ENCODE results near the gene C11orf16. TPM values are rescaled to one million over a fixed set of nuclear protein-coding genes. Genes with fewer than 3 reads are reported as not detected.
A peak's percentile ranks its signal among the peaks of the same experiment; 100 is the strongest.
"Not testable (repeated sequence)": the region's sequence is repeated elsewhere in the genome, so short reads cannot be mapped to it uniquely, and the experiment has no call there.

The C11orf16 gene
- total RNA-seq: not detected

GRCh38 chr11:8932564-8933180 is at the start of gene C11orf16:
Gene C11orf16 (minus strand): TSS chr11:8932947. CDS start chr11:8932308, 639 bp downstream.
- no peaks in the 10 kb centered on the region for H3K36me3 Mint-ChIP-seq
- H3K27me3 Mint-ChIP-seq: no peaks in the 10 kb centered on the region
- no peak for DNase-seq
- no peak within 1 kb of the TSS for H3K27ac Mint-ChIP-seq
- peaks cover 3% of the 10 kb centered on the region for H3K4me1 Mint-ChIP-seq
- no peak within 1 kb of the TSS for H3K4me3 Mint-ChIP-seq
- H3K9me3 Mint-ChIP-seq: no peaks in the 10 kb centered on the region

DNA sequence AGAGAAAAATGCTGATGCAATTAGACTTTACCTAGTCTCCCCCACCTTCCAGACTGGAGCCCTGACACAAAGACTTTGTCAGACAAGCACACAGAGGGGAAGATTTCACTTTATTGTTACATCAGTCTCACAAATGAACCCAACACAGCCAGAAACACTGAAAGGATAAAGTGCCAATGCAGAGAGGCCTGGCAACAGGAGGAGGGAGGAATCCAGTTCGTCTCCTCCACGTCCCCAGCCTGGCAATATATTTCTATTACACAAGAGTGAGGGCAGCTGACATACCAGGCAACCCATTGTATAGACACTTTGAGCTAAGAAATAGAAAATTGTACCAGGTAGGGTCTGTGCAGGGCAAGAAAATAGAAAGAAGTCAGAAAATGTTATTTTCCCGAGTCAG is 47.7 kb upstream of the C11orf16 start:
- Mint-ChIP-seq H3K27me3 (no peaks in the 10 kb centered on the region), H3K9me3 (no peaks in the 10 kb centered on the region), H3K4me1 (no peaks in the 10 kb centered on the region), H3K27ac (no peak overlapping the region), H3K4me3 (no peak overlapping the region), H3K36me3 (no peaks in the 10 kb centered on the region)
- DNase-seq: no peak

DNA sequence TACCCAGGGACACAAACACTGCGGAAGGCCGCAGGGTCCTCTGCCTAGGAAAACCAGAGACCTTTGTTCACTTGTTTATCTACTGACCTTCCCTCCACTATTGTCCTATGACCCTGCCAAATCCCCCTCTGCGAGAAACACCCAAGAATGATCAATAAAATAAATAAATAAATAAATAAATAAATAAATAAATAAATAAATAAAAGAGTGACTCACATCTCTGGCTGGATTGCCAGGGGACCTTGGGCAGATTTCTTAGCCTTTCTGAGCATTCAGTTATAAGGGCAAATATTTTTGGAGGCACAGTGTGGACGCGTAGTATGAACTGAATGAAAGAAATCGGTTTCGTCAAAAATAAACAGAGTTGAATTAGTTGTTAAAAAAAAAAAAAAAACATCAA is 46.6 kb upstream of the C11orf16 start:
- DNase-seq, H3K36me3 Mint-ChIP-seq, H3K27ac Mint-ChIP-seq, H3K4me1 Mint-ChIP-seq, H3K9me3 Mint-ChIP-seq, H3K4me3 Mint-ChIP-seq, H3K27me3 Mint-ChIP-seq: not testable (repeated sequence)

DNA sequence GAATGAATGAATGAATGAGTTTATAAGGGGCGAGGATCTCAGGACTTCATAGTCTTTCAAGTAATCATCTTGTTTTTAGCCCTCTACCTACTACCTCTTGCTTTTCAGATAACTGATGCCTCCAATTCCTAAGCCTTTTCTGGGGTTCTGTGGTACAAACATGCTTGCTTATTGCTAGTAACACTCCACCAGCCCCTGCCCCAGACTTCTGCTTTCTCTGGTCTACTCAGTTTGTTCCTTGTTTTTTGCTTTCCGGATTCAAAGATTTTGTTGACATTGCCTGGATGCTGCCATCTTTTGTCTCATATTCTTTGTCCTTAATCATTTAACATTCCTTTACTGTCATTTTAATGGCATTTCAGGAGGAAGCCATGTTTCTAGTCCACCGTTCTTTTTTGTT is 40.4 kb upstream of the C11orf16 start:
- Mint-ChIP-seq H3K4me3 (no peak overlapping the region), H3K36me3 (peaks cover 1% of the 10 kb centered on the region), H3K4me1 (no peaks in the 10 kb centered on the region), H3K27me3 (no peaks in the 10 kb centered on the region), H3K27ac (no peak overlapping the region), H3K9me3 (no peaks in the 10 kb centered on the region)
- no peak for DNase-seq

DNA sequence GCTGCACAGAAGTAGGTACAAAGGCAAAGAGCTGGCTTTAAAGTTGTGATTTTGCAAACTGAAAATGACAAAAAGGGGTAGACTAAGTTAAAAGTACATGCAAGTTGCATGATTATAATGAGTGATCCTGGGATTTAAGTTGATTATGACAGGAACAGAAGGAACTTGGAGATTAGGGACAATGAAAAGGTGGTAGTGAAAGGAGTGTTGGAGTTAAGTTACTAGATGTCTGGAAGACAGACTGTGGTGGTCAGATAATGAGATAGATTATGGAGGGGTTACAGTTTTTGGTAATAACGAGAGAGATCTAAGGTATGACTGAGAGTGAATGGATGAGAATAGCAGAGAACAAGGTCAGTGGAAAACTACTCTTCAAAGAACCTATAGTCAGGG is 39.2 kb upstream of the C11orf16 start:
- Mint-ChIP-seq H3K27ac (no peak overlapping the region), H3K36me3 (peaks cover 1% of the 10 kb centered on the region), H3K27me3 (no peaks in the 10 kb centered on the region), H3K4me3 (no peak overlapping the region), H3K9me3 (no peaks in the 10 kb centered on the region), H3K4me1 (no peaks in the 10 kb centered on the region)
- no peak for DNase-seq

DNA sequence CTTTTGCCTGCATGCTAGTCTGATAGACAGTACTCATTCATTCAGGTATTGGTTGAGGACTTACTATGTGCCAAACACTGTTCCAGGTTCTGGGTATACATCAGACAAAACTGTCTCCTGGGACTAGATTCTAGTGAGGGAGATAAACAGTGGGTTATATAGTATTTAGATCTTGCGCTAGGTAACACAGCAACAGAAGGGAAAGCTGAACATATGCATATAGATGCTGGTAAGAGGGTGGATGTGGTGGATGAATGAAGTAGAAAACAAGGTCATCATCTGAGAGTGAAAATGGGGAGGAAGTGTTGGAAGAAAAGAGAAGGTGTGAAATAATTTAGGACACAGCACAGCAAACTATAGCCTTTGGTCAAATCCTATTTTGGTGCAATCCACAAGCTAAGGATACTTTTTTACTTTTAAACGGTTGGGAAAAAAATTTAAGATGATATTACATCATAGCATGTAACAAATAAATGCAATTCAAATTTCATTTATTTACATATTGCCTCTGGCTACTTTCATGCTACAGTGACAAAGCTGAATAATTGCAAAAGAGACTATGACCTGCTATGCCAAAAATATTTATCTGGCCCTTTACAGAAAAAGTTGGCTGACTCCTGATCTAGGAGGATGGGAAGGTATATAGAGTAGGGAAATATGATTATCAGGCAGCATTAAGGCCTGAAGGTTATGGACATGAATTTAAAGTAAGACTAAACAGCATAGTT is 38.6 kb upstream of the C11orf16 start:
- Mint-ChIP-seq H3K36me3 (peaks cover 1% of the 10 kb centered on the region), H3K27me3 (no peaks in the 10 kb centered on the region), H3K9me3 (no peaks in the 10 kb centered on the region), H3K27ac (no peak overlapping the region), H3K4me1 (peaks cover 2% of the 10 kb centered on the region), H3K4me3 (no peak overlapping the region)
- no peak for DNase-seq

DNA sequence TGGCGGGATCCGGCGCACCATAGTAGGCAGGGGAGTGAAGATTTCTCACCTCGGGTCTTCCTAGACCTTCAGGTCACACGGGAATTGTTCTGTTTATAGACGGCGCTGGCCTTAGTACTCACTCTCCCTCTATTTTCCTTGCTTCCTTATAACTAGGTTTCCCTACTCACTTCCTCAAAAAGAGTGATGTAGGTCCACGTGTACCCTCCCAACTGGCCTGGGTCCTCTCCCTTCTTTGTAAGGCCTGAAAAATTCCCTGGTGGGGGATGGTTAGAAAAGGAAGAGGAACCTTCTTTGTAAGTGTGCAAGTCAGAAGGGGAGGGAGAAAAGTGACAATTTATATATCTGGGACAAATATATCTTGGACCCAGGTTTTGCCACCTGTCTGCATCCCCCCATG is 34.4 kb upstream of the C11orf16 start:
- Mint-ChIP-seq H3K27me3 (no peaks in the 10 kb centered on the region), H3K27ac (no peak overlapping the region), H3K9me3 (no peaks in the 10 kb centered on the region), H3K4me1 (peaks cover 21% of the 10 kb centered on the region), H3K36me3 (peaks cover 3% of the 10 kb centered on the region), H3K4me3 (no peak overlapping the region)
- no peak for DNase-seq

GRCh38 chr11:8964324-8965320 is 31.9 kb upstream of the C11orf16 start, which contains the start of gene TMEM9B:
Gene TMEM9B (minus strand): TSS chr11:8964442. CDS start chr11:8964313, 129 bp downstream.
- peaks cover 3% of the 10 kb centered on the region for H3K36me3 Mint-ChIP-seq
- peak within 1 kb of the TSS; percentile 93 for H3K27ac Mint-ChIP-seq
- no peaks in the 10 kb centered on the region for H3K27me3 Mint-ChIP-seq
- DNase-seq: peak; percentile 89
- peak within 1 kb of the TSS; percentile 99 for H3K4me3 Mint-ChIP-seq
- H3K9me3 Mint-ChIP-seq: no peaks in the 10 kb centered on the region
- peaks cover 29% of the 10 kb centered on the region for H3K4me1 Mint-ChIP-seq

DNA sequence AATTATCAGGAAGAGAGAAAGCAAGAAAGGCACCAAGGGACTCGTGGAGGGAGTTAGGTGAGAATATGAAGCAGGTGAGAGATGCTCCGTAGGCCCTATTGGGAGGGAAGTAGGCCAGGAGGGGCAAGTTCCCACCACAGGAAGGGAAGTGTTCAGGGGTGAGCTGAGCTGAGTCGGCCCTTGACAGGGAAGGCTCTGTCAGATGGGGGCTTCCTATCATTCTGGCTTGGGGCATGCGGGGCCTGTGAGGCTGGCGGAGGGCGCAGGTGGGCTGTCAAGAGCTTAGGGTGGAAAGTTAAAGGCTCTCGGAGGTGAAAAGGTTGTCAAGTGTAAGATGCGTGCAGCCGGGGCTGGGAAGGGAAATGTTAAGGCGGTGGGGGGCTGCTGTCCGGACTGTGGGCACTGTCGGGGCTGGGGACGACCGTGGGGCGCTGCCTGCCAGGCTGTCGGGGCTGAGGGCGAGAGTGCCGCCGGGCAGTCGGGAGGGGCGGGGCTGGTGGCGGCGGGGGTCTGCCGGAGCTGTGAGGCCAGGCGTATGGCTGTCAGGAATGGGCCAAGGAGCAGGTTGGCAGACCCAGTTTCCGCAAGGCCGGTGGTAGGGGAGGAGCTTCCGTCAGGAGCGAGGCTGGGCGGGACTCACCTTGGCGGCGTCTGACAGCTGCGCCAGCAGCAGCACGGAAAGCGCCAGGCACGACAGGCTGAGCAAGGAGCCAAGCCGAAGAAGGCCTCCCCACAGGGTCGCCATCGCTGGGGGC is 31.0 kb upstream of the C11orf16 start:
- H3K4me3 Mint-ChIP-seq: peak overlapping the region; percentile 99
- no peaks in the 10 kb centered on the region for H3K9me3 Mint-ChIP-seq
- peak overlapping the region; percentile 92 for H3K27ac Mint-ChIP-seq
- peaks cover 3% of the 10 kb centered on the region for H3K36me3 Mint-ChIP-seq
- H3K4me1 Mint-ChIP-seq: peaks cover 36% of the 10 kb centered on the region
- peak; percentile 80 for DNase-seq
- H3K27me3 Mint-ChIP-seq: no peaks in the 10 kb centered on the region

DNA sequence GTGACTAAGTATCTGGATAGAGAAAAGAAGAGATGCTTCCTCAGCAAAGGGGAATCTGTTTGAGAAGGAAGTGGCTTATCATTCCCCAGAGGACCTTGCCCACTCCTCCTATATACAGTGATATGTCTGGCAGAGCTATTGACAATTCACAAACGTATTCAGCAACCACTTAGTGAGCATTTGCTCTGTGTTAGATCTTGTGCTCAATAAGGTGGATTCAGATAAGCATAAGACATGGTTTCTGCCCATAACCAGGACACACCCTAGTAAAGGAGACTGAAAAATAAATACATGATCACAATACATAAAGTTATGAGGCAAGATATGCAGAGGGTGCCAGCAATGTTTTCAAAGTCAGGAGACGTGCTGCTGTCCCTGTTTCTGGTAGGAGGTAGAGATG is 30.1 kb upstream of the C11orf16 start:
- Mint-ChIP-seq H3K36me3 (peaks cover 3% of the 10 kb centered on the region), H3K27me3 (no peaks in the 10 kb centered on the region), H3K4me3 (peak overlapping the region; percentile 99), H3K27ac (peak overlapping the region; percentile 55), H3K9me3 (no peaks in the 10 kb centered on the region), H3K4me1 (peaks cover 36% of the 10 kb centered on the region)
- no peak for DNase-seq

- H3K36me3 Mint-ChIP-seq: peaks cover 3% of the 10 kb centered on the region
- H3K27ac Mint-ChIP-seq: peak overlapping the region; percentile 1
- no peak overlapping the region for H3K4me3 Mint-ChIP-seq
- no peaks in the 10 kb centered on the region for H3K9me3 Mint-ChIP-seq
- H3K4me1 Mint-ChIP-seq: peaks cover 42% of the 10 kb centered on the region
- no peaks in the 10 kb centered on the region for H3K27me3 Mint-ChIP-seq
- no peak for DNase-seq
Observed at GRCh38 chr11:8961401-8961800, 28.7 kb upstream of the C11orf16 start.

GRCh38 chr11:8959546-8960166 is 26.9 kb upstream of the C11orf16 start:
- DNase-seq: peak; percentile 11
- H3K27me3 Mint-ChIP-seq: no peaks in the 10 kb centered on the region
- no peak overlapping the region for H3K4me3 Mint-ChIP-seq
- H3K4me1 Mint-ChIP-seq: peaks cover 36% of the 10 kb centered on the region
- H3K27ac Mint-ChIP-seq: peak overlapping the region; percentile 23
- H3K9me3 Mint-ChIP-seq: no peaks in the 10 kb centered on the region
- peaks cover 11% of the 10 kb centered on the region for H3K36me3 Mint-ChIP-seq

- H3K9me3 Mint-ChIP-seq: no peaks in the 10 kb centered on the region
- DNase-seq: no peak
Observed at GRCh38 chr11:8956860-8957259, 24.1 kb upstream of the C11orf16 start.

GRCh38 chr11:8948886-8949285 is 16.1 kb upstream of the C11orf16 start:
- Mint-ChIP-seq H3K36me3 (peaks cover 16% of the 10 kb centered on the region), H3K9me3 (no peaks in the 10 kb centered on the region), H3K27ac (no peak overlapping the region), H3K4me1 (peaks cover 2% of the 10 kb centered on the region), H3K4me3 (no peak overlapping the region), H3K27me3 (no peaks in the 10 kb centered on the region)
- no peak for DNase-seq

More at GRCh38 chr11:8956860-8957259, 24.1 kb upstream of the C11orf16 start:
- Mint-ChIP-seq H3K4me3 (no peak overlapping the region), H3K36me3 (peaks cover 14% of the 10 kb centered on the region), H3K4me1 (peaks cover 25% of the 10 kb centered on the region), H3K27ac (no peak overlapping the region), H3K27me3 (no peaks in the 10 kb centered on the region)
